ENCODE data around the gene R3HDML. TPM values are rescaled to one million over a fixed set of nuclear protein-coding genes. Genes with fewer than 3 reads are reported as not detected.

Gene R3HDML
- total and polyA plus RNA-seq, 2 of the 13 experiments (the other 11 are each of a cell fraction or from before 2014, with no cell fraction given) = not detected

DNA sequence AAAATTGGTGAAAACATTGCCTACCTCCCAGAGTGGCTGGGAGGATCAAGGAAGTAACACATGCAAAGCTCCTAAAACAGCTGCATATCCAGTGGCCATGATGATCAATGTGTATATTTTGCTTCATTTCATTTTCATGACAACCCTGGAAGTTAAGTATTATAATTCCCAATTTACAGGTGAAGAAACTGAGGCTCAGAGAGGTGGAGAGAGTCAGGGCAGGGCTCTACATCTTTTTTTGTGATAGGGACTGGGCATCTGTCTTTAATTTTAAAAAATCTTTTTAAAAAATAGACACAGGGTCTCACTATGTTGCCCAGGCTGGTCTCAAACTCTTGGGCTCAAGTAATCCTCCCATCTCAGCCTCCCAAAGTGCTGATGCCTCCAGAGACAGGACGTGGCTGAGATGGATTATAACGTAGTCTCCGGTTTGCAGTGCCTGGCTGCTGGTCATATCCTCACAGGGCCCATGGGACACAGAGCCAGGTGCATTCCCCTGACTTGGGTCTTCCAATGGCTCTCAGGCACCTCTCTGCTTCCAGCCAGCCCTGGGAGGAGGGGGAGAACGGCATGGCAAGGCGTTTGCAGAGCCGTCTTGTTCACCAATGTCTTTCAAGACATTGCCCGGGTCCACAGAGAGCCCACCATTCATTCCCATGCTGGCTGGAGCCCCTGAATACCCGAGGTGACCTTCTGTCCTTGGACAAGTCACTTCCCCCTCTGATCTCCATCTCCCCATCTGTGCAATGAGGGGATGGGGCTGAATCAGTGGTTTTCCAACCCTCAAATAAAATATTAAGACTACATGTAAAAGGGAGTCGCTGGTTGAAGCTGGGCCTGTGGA lies 57.0 kb downstream of the R3HDML start (continued):
- TF ChIP-seq, protein P1, sequence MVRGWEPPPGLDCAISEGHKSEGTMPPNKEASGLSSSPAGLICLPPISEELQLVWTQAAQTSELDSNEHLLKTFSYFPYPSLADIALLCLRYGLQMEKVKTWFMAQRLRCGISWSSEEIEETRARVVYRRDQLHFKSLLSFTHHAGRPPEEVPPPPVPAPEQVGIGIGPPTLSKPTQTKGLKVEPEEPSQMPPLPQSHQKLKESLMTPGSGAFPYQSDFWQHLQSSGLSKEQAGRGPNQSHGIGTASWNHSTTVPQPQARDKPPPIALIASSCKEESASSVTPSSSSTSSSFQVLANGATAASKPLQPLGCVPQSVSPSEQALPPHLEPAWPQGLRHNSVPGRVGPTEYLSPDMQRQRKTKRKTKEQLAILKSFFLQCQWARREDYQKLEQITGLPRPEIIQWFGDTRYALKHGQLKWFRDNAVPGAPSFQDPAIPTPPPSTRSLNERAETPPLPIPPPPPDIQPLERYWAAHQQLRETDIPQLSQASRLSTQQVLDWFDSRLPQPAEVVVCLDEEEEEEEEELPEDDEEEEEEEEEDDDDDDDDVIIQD (CRISPR knock-in tag; IDR thresholded peaks at IDR 0.05; ENCODE audit: low read depth) = no peak
- no peak for TF ChIP-seq MXI1 (IDR thresholded peaks at IDR 0.05; ENCODE audit: borderline replicate concordance, low read depth, low read length)
- TF ChIP-seq CC2D1A (CRISPR knock-in tag; IDR thresholded peaks at IDR 0.05) = no peak; the same call in 1 of the 2 replicates
- no peak for TF ChIP-seq FOXC1 (CRISPR knock-in tag; IDR thresholded peaks at IDR 0.05; ENCODE audit: borderline replicate concordance)
- no peak for TF ChIP-seq MTF1 (CRISPR knock-in tag; IDR thresholded peaks at IDR 0.05)
- TF ChIP-seq SP1 (IDR thresholded peaks at IDR 0.05) = no peak
- TF ChIP-seq SP1 (CRISPR knock-in tag; IDR thresholded peaks at IDR 0.05) = no peak
- peak; percentile 83; the same call in 1 of the 2 replicates for TF ChIP-seq ZNF251 (CRISPR knock-in tag; IDR thresholded peaks at IDR 0.05)
- peak; percentile 17; the same call in 1 of the 2 replicates for TF ChIP-seq PAX8 (CRISPR knock-in tag; IDR thresholded peaks at IDR 0.05; ENCODE audit: borderline replicate concordance)
- no peak for TF ChIP-seq MATR3 (CRISPR knock-in tag; IDR thresholded peaks at IDR 0.05)
- TF ChIP-seq ESRRA (CRISPR knock-in tag; IDR thresholded peaks at IDR 0.05; ENCODE audit: low read depth) = no peak
- peak; percentile 71; the same call in 1 of the 2 replicates for TF ChIP-seq HOXA9 (CRISPR knock-in tag; IDR thresholded peaks at IDR 0.05; ENCODE audit: borderline replicate concordance)
- TF ChIP-seq ZNF44 (CRISPR knock-in tag; IDR thresholded peaks at IDR 0.05) = peak; percentile 93; the same call in 1 of the 2 replicates
- TF ChIP-seq, protein P2, sequence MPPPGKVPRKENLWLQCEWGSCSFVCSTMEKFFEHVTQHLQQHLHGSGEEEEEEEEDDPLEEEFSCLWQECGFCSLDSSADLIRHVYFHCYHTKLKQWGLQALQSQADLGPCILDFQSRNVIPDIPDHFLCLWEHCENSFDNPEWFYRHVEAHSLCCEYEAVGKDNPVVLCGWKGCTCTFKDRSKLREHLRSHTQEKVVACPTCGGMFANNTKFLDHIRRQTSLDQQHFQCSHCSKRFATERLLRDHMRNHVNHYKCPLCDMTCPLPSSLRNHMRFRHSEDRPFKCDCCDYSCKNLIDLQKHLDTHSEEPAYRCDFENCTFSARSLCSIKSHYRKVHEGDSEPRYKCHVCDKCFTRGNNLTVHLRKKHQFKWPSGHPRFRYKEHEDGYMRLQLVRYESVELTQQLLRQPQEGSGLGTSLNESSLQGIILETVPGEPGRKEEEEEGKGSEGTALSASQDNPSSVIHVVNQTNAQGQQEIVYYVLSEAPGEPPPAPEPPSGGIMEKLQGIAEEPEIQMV (CRISPR knock-in tag; IDR thresholded peaks at IDR 0.05; ENCODE audit: low read depth) = no peak
- no peak; the same call in 1 of the 2 replicates for TF ChIP-seq CCDC6 (CRISPR knock-in tag; IDR thresholded peaks at IDR 0.05)
- TF ChIP-seq JUN (CRISPR knock-in tag; IDR thresholded peaks at IDR 0.05) = no peak
- TF ChIP-seq, protein P3, sequence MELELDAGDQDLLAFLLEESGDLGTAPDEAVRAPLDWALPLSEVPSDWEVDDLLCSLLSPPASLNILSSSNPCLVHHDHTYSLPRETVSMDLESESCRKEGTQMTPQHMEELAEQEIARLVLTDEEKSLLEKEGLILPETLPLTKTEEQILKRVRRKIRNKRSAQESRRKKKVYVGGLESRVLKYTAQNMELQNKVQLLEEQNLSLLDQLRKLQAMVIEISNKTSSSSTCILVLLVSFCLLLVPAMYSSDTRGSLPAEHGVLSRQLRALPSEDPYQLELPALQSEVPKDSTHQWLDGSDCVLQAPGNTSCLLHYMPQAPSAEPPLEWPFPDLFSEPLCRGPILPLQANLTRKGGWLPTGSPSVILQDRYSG (CRISPR knock-in tag; IDR thresholded peaks at IDR 0.05) = no peak

All from HepG2 (cell line).